ENCODE measurements around the gene NECAB3.
A peak's percentile ranks its signal among the peaks of the same experiment; 100 is the strongest.

The NECAB3 gene

DNA sequence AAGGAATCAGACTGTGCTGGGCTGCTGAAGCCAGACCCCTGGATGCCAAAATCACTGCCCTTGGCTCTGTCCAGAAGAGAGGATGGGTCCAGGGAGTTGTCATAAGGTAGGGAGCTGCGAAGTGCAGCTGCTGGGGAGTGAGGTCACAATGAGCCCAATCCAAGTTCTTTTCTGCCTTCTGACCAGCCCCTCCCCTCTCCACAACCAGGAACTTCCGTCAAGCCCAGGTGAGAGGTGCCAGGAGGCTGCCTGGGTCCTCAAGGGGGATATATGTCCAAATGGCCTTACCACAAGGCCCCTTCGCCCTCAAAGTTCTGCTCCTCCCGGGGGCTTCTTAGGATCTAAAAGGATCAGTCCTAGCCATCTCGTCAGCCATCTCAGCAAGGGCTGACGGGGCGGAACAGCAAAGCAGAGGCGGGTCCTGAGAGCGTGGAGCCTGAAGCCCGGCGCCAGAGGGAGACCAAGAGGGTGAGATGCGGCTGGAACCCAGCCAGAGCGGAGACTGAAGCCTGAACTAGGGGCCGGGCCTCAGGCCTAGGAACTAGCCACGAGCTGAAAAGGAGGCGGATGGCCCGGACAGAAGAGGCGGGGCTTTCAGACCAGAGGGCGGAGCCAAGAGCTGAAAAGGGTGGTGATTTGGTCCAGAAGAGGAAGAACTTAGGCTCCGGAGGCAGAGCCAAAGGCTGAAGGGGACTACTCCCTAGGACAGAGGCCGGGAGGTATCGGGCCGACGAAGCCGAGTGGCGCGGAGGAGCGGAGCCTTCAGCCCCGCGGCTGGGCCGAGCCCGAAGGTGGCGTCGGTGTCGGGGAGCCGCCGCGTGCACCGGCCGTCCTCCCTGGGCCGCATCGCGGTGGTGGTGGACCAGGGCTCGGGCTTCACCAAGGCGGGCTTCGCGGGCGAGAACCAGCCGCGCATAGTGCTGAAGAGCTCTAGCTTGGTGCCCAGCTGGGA is 7.7 kb downstream of the NECAB3 start, which contains the start of gene ACTL10:
Gene ACTL10 (plus strand): TSS at position 651 of the 952 bp plus-strand sequence. CDS start 555 bp downstream, outside the sequence.
- FAIRE-seq, result peak; percentile 93
- peak; percentile 99 for DNase-seq (ENCODE audit: low spot score)

GRCh38 chr20:33664762-33665144 is 9.5 kb downstream of the NECAB3 start:
- no peak for DNase-seq (ENCODE audit: low spot score)
- FAIRE-seq, result no peak

GRCh38 chr20:33664085-33664761 is 10.0 kb downstream of the NECAB3 start:
- no peak for FAIRE-seq
- DNase-seq (ENCODE audit: low spot score), result no peak

GRCh38 chr20:33663161-33664084 is 10.8 kb downstream of the NECAB3 start:
- FAIRE-seq (no peak), DNase-seq (ENCODE audit: low spot score) (peak; percentile 71)

GRCh38 chr20:33662172-33662571 is 12.1 kb downstream of the NECAB3 start, which contains the start of gene C20orf144:
Gene C20orf144, plus strand, starts transcription at chr20:33662327. Its CDS starts 19 bp downstream, at chr20:33662346.
- no peak for DNase-seq (ENCODE audit: low spot score)

DNA sequence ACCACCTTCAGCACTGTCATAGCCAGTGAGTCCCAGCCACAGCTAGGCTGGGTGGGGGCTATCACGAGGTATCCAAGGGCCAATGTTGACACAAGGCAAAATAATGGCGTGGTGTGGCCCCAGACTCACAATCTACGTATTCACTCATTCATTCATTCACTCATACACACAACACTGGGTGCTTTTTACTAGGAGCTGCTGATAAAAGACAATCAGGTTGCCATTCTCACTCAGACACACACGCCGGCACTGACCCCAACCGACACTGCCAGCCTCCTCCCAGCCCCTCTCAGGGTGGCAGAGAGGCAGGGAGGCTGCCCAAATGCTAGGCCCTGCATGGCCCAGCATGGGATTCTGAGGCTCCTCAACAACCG is 13.6 kb downstream of the NECAB3 start:
- FAIRE-seq (no peak), DNase-seq (ENCODE audit: low spot score) (no peak)

More at GRCh38 chr20:33662172-33662571, 12.1 kb downstream of the NECAB3 start, which contains the start of gene C20orf144:
- no peak for FAIRE-seq

DNA sequence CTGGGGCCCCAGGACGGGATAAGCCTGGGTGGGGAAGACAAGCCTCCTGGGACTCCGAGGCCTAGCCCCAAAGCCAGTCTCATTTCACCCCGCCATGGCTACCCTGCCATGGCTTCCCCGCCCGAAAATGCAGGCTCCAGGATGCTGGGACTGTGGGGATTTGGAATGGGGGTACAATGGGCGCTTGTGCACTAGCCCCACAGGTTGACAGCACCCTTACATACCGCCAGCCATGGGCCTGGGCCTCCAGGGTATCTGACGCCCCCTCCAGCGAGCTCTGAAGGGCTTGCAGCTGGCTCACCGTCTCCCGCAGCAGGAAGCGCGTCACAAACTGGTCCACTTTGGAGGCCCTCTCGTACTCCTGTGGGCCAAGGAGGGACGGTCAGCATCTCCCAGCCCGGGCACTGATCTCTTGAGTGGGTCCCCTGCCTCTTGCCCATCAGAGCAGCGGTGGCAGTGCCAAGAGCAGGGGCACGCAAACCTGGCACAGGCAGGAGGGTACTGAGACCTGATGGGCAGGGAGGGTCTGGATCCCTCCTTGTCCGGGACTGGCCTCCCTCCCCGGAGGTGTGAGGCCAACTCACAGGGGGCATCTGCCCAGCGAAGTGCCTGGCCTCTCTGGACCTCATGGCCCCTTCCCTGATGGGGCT is 14.1 kb downstream of the NECAB3 start:
- DNase-seq (ENCODE audit: low spot score), result no peak
- FAIRE-seq, result no peak

GRCh38 chr20:33659341-33660034 is 14.7 kb downstream of the NECAB3 start:
- DNase-seq (ENCODE audit: low spot score) (no peak), FAIRE-seq (no peak)

- DNase-seq (ENCODE audit: low spot score) (no peak), FAIRE-seq (no peak)
Measured at GRCh38 chr20:33658929-33659328, 15.3 kb downstream of the NECAB3 start.

DNA sequence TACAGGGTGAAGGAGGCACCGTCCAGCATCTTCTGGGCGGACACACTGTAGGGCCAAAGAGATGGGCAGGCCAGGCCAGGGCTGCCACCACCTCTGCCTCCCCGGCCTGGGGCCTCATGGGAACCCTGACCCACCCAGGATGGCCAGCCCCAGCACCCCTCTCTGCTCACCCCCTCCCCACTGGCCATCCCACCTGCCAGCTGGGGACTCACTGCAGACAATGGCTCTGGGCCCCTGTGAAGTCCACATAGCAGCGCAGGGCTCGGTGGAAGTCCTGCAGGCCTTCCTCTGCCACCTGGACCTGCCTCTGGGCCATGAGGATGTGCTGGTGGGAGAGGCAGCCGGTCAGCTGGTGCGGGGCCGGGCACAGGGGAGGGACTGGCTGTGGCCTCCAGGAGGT is 15.7 kb downstream of the NECAB3 start:
- DNase-seq (ENCODE audit: low spot score) (no peak), FAIRE-seq (no peak)

- no peak for FAIRE-seq
- no peak for DNase-seq (ENCODE audit: low spot score)
Measured at GRCh38 chr20:33657704-33658095, 16.5 kb downstream of the NECAB3 start.

- DNase-seq (ENCODE audit: low spot score), result no peak
- FAIRE-seq, result no peak
Measured at GRCh38 chr20:33656783-33657703, 17.2 kb downstream of the NECAB3 start.

DNA sequence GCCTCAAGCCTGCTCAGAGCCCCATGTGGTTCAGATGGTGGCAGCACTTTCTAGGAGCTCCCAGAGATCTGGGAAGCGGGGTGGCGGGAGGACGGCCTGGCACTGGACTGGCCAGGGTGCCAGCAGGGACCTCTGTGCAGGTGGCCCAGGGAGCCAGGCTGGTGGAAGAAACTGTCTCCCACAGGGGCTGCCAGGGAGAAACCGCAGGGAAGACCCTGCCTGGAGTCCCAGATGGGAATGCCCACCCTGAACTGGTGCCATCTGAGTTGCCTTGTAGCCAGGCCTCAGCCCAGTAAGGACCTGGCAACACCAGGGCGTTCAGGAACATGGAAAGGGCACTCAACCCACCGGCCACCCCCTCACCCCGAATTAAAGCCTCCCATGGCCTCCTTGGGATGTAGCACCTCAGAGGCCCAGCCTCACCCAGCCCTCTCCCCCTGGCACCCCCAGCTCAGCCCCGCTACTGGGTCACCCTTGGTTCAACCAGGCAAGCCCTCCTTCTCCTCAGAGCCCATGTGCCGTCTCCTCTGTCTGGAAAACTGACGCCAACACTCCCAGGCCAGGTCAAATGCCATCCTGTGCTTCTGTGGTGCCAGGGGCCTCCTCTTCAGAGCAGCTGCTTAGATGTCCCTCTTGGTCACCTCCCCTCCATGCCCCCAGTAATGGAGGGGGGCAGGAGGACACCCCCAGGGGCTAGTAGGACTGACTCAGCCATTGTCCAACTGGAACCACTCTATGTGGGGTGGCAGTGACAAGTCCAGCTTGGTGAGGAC is 18.0 kb downstream of the NECAB3 start:
- FAIRE-seq, result no peak
- no peak for DNase-seq (ENCODE audit: low spot score)

DNA sequence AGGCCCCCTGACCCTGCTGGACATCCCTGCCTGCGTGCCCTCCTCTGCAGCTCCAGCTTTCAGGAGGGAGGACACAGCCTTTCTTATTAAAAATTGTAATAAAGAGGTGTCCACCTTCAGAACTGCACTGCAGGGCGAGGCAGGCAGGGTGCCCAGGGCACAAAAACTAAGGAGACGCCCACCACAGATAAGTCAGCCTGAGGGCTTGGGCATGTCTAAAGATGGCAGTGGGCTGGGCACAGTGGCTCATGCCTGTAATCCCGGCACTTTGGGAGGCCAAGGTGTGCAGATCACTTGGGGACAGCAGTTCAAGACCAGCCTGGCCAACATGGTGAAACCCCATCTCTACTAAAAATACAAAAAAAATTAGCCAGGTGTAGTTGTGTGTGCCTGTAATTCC is 19.1 kb downstream of the NECAB3 start:
- DNase-seq (ENCODE audit: low spot score), result no peak
- no peak for FAIRE-seq

DNA sequence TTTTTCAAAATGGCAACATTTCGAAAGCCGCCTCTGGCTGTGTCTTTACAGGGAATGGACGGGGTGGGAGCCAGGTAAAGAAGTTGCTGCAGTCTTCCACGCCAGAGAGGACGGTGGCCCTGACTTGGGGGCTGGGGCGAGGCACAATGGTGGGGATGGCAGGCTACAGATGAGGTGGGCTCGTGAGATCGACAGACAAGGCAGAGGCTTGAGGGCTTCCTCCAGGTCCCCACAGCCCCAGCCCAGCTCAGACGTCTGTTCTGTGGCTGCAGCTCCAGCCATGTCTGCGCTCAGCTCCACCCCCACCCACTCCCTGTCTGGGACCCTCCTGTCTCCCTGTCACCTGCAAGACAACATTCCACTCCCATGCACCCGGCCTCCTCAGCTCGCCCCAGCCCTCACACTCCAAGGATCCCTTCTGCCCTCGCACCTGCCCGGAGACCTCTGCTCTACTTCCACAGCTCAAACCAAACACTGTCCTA is 19.5 kb downstream of the NECAB3 start:
- no peak for FAIRE-seq
- no peak for DNase-seq (ENCODE audit: low spot score)

DNA sequence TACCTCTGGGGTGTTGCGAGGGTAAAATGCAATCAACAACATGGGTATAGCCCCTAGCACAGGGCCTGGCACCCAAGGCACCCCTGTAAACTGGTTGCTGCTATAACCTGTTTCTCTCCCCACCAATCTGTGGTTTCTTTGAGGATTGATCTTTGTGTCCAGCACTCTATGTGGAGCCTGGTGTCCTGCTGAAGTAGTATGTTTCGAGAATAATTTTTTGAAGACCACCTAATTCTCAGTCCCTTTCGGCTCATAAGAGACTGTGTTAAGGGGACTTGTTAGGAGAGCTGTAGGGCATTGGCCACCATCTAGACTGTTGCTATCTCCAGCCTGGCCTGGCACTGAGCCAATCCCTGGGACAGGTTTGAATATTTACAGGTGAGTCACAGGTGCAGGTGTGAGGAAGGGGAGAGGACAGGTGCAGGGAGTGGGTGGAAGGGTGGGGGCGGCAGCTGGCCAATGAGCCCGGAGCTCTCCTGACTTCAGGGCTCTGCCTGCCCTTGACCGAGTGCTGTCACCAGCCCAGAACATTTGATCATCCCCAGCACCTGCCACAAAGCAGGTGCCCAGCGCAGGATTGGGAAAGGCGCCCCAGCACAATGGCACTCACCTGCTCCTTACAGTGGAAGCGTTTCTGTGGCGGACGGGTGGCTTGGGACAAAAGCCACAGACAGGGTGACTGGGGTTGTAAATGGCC is 20.2 kb downstream of the NECAB3 start:
- no peak for DNase-seq (ENCODE audit: low spot score)
- FAIRE-seq, result no peak

DNA sequence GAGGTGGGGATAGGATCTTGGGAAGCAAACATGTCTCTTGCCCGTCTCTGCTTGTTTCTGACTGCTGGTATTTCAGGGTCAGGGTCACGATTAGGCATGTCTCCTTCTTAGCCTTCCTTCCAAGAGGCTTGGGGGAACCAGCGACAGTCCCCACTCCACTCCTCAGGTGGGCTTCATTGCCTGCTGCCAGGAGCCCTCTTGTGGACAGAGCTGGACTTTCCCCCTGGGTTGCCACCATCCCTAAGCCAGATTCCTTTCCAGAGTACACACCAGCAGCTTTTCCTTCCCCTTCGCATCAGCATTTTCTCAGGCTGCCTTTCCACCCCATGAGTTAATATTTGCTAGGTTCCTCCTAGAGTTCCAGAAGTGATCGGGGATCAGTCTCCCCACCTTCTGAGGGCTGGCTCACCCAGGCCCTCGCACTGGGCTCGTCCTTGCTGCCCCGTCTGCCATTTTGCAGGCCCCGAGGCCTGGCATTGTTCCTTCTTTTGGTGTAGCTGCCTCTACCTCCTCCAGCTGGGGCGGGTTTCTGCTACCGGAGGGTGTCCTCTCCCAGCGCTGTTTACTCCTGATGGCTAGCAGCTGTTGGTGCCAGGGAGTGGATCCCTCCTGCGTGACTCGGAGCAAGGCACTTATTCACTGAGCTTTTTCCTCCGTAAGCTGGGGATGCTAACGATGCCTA is 20.9 kb downstream of the NECAB3 start:
- DNase-seq (ENCODE audit: low spot score), result peak; percentile 61
- FAIRE-seq, result no peak
